ENCODE measurements around the gene KRT35. TPM values are rescaled to one million over a fixed set of nuclear protein-coding genes. Genes with fewer than 3 reads are reported as not detected.

The KRT35 gene
- total and polyA plus RNA-seq, 2 of the 13 experiments (the other 11 are each of a cell fraction or from before 2014, with no cell fraction given): not detected

- TF ChIP-seq ARID3A (IDR thresholded peaks at IDR 0.05; ENCODE audit: low read depth, low read length): no peak
- no peak for TF ChIP-seq GLMP (CRISPR knock-in tag; IDR thresholded peaks at IDR 0.05; ENCODE audit: borderline replicate concordance)
- no peak for TF ChIP-seq ZNF263 (CRISPR knock-in tag; IDR thresholded peaks at IDR 0.05)
- no peak for TF ChIP-seq ZNF44 (CRISPR knock-in tag; IDR thresholded peaks at IDR 0.05)
- no peak for TF ChIP-seq IKZF1 (IDR thresholded peaks at IDR 0.05)
- no peak for TF ChIP-seq XRCC5 (optimal IDR thresholded peaks at IDR 0.05; ENCODE audit: low read length)
- no peak for TF ChIP-seq CENPBD1 (CRISPR knock-in tag; IDR thresholded peaks at IDR 0.05; ENCODE audit: borderline replicate concordance, low read depth)
Observed at GRCh38 chr17:41529491-41529915, 48.6 kb upstream of the KRT35 start (continued).

GRCh38 chr17:41528959-41529353 is 48.0 kb upstream of the KRT35 start:
- intact Hi-C loops (cut with micrococcal nuclease; ENCODE audit: unreplicated experiment) (loop anchor here (10.0 kb wide), 1 partner anchor 624 kb away; no protein-coding TSS in a partner anchor), in situ Hi-C loops (cut with HindIII; ENCODE audit: extremely low pct_ligation_motif_present, low pct_unique_long_range_greater_than_20kb) (no loop called here)
- H3K79me2 ChIP-seq (ENCODE audit: insufficient read depth, low read length): peaks cover 7% of the 10 kb centered on the region
- BruUV-seq (replicated peaks): no TSS peak
- no peaks in the 10 kb centered on the region for H3K9me3 ChIP-seq (ENCODE audit: low read length)
- no peaks in the 10 kb centered on the region for H4K20me1 ChIP-seq (ENCODE audit: insufficient read depth, low read length)
- POLR2A ChIA-PET: interaction anchor here (0.6 to 3.3 kb wide), 16 partner anchors 9 to 710 kb away, joined by 3 to 26 read pairs (median 4); partner anchors contain the start of gene EIF1
- no peak; the same call in 2 of the 3 replicates for ATAC-seq
- H3K9ac ChIP-seq (ENCODE audit: insufficient read depth, low read depth, low read length): no peak overlapping the region
- peak overlapping the region; percentile 84 for H3K4me2 ChIP-seq (ENCODE audit: low read depth, low read length)
- peak overlapping the region in 2 of 3 experiments; percentile 3 to 84; a peak in 2 of 6 replicates for H3K4me3 ChIP-seq (replicated peaks in 1 of 3; ENCODE audit: insufficient read depth in 1 of 3, low read depth in 2 of 3, low read length in 3 of 3)
- H3K4me1 ChIP-seq (ENCODE audit: insufficient read depth, low read length): peaks cover 54% of the 10 kb centered on the region
- CTCF ChIA-PET (ENCODE audit: low intra/inter-chr PET ratio, low total read pairs): interaction anchor here (0.5 kb wide), 1 partner anchor 33 kb away, joined by 3 read pairs; no protein-coding TSS in a partner anchor
- WGBS (ENCODE audit: low lambda C conversion rate): 10% methylated on average over 8 of the region's 10 CpGs
- H3K27me3 ChIP-seq (ENCODE audit: control insufficient read depth in 1 of 2, insufficient read depth in 2 of 2, low read length in 2 of 2): peaks cover 0 to 3% of the 10 kb centered on the region in 2 experiments; a peak in 1 of 5 replicates
- no peak for FAIRE-seq
- H2AFZ ChIP-seq (ENCODE audit: low read length): no peak overlapping the region
- peaks cover 0 to 2% of the 10 kb centered on the region in 2 experiments; a peak in 1 of 5 replicates for H3K36me3 ChIP-seq (replicated peaks in 1 of 2; ENCODE audit: control insufficient read depth in 1 of 2, insufficient read depth in 2 of 2, low read length in 2 of 2)
- no peak for DNase-seq (ENCODE audit: low spot score)
- no peak overlapping the region for H3K27ac ChIP-seq (ENCODE audit: extremely low read length, insufficient read depth, low read length)
- TF ChIP-seq ZFP37 (CRISPR knock-in tag; IDR thresholded peaks at IDR 0.05; ENCODE audit: borderline replicate concordance): no peak
- TF ChIP-seq KIAA2018 (CRISPR knock-in tag; IDR thresholded peaks at IDR 0.05; ENCODE audit: borderline replicate concordance): no peak
- TF ChIP-seq GATAD2A (CRISPR knock-in tag; IDR thresholded peaks at IDR 0.05): no peak
- 0 out of 2 replicates have a peak, but pooled peaks have one; percentile 22 for TF ChIP-seq SAP130 (CRISPR knock-in tag; IDR thresholded peaks at IDR 0.05; ENCODE audit: low read depth)
